HG03103 (cell line): ENCODE results near the gene TNNT3.
"Not testable (repeated sequence)": the region's sequence is repeated elsewhere in the genome, so short reads cannot be mapped to it uniquely, and the experiment has no call there.

Experiments
- ATAC-seq: cut with Tn5 transposase; IDR thresholded peaks from one replicate; pipeline ENCODE4 v1.9.1; 2021; ENCODE audit warnings: low read depth; ENCODE audit not compliant: unreplicated experiment

The TNNT3 gene

DNA sequence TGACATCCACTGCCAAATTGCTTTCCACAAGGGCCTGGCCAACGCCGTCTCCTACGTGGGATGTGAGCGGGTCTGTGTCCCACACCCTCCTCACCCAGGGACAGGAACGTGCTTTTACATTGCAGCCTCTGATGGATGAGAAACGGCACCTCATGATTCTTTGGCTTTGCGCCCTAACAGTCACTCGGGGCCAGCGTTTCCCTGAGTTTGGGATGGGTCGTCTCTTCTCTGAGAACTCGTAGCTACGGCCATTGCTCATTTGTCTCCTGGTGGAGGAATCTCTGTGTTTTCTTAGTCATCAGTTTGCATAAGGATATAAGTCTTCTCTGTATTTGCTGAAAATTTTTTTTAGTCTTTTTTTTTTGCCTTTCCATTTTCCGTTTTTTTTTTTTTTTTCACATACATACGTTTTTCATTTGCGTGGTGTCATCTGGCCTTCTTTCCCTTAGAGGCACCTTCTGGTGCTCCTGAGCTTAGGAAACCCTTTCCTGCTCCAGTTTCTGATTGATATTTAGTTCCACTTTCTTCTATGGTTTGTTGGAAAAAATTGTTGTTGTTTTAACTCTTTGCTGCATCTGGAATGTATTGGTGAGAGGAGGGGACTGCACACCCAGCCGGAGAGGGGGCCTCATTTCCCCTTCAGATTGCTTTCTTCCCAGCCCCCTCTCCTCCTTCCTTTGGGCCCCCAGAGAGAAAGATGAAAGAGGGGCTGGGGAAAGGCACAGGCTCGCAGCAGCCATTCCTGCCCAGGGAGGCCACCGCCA, 12.0 kb downstream of the TNNT3 start:
- no peak for ATAC-seq

DNA sequence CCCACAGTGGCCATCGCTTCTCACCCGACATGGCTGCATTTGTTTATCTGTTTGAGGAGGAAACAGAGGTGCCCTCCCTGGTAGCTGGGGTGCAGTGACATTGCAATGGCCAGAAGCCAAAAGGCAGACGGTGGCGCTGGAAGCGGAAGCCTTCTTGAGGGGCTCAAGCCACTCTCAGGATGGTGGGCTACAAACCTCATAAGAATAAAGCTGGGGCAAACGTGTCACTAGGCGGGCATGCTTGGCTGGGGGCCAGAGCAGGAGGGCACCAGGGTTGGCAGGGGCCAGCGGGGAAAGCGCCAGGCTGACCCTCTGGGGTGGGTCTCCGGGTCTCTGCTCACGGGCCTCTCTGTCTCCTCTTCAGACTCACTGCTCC, 12.6 kb downstream of the TNNT3 start:
- no peak for ATAC-seq

DNA sequence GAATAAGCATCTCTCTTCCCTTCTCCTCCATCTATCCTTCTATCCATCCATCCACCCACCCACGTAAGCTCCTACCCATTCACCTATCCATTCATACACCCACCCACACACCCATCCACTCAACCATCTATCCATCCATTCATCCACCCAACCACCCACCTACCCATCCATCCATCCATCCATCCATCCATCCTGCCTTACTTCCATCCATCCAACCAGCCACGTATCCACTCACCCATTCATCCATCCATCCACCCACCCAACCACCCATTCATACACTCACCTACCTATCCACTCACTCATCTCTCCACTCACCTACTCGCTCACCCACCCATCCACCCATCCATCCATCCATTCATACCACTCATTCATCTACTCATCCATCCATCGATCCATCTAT, 13.2 kb downstream of the TNNT3 start:
- no peak for ATAC-seq

DNA sequence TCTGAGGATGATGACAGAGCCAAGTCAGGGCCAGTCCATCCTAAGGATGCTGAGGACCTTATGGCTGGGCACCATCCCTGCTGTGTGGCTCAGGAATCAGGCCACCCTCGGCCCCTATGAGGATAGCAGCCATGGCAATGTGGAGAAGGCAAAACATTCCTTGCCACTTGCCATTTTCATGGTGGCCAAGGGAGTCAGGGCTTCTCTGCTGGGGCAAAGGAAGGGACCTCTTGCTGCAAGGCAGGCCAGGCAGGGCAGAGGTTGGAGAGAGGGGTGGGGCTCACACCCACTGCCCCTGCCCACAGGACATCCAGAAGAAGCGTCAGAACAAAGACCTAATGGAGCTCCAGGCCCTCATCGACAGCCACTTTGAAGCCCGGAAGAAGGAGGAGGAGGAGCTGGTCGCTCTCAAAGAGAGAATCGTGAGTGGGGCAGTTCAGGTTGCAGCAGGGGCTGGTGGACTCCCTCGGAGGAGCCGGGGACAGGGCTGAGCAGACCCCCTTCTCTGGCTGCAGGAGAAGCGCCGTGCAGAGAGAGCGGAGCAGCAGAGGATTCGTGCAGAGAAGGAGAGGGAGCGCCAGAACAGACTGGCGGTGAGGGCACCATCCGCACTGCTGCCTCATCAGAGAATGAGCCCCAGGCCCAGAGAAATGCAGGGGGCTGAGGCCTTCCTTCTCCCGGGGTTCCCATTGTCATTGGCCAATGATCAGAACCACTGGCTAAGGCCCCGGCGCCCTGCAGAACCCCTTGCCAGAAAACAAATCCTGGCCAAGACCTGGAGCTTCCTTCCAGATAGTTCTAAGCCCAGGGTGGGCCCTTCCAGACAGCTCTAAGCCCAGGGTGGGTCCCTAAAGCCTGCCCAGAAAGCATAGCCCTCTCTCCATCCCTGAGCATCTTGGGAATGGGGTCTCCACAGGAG, 14.2 kb downstream of the TNNT3 start:
- no peak for ATAC-seq

DNA sequence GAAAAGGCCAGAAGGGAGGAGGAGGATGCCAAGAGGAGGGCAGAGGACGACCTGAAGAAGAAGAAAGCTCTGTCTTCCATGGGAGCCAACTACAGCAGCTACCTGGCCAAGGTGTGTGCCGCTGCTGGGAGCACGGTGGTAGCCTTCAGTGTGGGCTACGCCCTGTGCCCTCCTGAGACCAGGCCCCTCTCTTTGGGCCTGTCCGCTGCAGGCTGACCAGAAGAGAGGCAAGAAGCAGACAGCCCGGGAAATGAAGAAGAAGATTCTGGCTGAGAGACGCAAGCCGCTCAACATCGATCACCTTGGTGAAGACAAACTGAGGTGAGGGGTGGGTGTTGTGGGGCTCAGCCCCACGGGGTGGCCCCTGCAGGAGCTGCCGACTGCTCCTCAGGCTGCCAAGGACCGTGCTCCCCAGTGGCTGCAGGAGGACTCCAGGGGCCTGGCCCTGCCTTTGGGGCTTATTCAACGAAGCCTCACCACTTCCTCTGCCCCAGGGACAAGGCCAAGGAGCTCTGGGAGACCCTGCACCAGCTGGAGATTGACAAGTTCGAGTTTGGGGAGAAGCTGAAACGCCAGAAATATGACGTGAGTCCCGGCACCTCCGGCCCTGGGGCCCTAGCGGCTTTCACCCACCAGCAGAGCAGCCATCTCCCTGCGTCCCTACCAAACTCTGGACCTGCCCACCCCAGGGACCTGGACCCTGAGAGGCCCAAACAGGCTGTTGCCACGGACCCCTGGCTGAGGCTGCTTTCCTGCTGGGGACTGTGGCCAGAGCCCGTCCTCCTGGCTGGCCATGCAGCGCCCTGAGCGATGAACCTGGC, 15.0 kb downstream of the TNNT3 start:
- ATAC-seq = no peak

- ATAC-seq = no peak
Observed at GRCh38 chr11:1935156-1936071, 15.9 kb downstream of the TNNT3 start.

DNA sequence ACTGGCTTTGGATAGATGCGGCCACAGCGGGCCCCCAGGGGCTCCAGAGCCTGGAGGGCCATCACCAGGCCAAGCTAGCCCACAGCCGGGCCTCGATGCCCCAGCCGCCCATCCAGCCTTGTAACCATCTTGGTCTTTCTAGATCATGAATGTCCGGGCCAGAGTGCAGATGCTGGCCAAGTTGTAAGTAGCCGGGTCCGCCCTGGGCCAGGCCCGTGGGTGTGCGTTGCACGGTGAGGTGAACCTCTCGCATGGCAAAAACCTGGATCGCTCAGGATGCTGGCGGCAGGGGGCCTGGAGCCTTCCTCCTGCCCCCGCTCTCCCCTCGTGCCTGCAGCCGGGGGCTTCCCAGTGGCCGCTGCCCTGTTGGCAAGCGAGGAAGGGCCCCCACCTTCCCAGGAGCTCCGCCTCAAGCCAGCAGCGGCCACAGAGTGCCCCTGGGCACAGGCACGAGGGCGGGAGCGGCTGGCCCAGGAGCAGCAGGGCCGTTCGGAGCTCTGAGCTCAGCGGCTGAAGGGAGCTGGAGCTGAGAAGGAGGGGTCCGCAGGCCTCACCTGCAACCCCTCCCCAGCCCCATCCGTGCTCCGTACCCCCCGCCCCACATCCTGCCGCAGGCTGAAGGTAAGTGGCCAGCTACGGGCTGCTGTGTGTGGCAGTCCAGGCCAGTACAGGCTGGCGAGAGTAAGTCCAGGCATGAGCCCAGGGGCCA, 16.7 kb downstream of the TNNT3 start:
- ATAC-seq = no peak

DNA sequence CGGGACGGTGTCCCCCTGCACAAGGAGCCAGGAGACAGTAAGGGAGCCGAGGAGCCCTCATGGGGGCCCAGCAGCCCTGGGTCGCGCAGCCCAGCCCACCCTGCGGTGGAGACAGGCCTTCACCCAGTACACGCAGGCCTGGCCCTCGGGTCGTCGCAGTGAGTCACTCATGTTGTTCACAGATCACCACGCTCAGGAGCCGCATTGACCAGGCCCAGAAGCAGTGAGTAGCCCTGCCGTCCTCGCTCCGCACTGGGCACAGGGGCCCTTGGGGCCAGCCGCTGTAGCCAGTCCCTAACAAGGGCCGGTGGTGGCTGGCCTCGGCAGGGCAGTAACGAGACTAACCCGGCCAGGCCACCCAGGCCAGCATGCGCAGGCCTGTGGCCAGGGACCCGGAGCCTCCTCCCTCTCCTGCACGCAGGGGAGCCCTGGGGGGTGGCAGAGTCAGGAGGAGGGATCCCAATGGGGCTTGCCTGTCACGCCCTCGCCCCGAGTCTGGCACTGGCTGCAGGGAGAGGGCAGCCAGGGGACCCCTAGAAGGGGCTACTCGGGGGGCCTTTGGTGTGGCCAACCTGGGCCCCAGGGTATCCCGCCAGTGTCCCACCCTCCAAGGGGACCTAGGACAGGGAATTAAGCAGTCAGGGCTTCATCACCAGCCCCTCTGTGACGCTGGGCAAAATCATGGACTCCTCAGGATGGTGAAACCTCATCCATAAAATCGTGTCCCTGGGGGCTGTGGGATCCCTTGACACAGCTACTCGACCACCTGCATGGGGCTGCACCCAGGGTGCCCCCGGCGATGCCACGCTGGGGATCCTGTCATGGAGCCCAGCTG, 17.5 kb downstream of the TNNT3 start:
- no peak for ATAC-seq

- no peak for ATAC-seq
Observed at GRCh38 chr11:1937616-1938342, 18.3 kb downstream of the TNNT3 start.

DNA sequence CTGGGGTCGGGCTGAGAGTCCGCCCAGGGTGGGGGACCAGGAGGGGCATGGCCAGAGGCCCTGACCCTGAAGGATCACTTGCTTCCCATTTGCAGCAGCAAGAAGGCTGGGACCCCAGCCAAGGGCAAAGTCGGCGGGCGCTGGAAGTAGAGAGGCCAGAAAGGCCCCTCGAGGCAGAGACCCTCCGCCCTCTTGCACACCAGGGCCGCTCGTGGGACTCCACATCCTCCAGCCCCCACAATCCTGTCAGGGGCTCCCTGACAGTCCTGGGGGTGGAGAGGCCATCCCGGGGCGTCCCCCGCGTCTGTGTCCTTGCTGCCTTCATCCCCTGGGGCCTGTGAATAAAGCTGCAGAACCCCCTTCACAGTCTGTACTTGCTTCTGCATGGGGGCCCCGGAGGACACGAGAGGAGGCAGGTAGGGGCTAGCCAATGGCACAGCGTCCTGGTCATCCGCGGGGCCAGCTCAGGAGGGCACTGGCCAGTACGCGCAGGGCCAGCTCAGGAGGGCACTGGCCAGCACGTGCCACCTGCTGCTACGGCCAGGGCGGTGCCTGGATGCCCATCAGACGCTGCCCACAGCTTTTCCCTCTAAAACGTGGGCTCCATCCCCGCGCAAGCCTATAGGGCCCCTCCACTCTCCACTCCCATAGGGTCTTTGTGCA, 19.0 kb downstream of the TNNT3 start:
- no peak for ATAC-seq

DNA sequence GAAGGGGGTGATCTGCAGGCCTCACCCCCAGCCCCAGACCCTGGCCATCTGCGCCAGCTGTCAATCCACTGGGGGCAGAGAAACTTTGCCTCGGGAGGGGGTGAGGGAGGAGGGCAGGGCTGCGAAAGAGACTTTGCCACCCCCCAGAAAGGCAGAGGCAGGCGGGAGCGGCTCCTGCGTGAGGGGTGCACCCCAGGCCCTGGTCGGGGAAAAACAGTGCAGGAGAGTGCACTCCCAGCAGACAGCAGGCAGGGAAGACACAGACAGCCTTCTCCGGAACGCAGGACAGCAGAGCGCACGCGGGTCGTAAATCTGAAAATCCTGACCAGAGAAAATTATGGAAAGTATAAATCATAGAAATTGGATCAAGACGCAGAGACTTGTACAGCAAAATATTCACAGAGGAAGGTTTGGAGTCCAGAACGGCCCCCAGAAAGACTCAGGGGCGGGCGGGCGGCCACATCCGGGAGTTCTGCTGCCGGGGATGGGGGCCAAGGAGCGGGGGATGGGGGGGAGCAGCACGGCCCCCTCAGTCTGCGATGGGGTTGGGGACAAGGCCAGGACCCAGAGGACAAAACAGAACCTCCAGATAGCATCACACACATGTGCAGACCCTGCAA, 19.6 kb downstream of the TNNT3 start:
- no peak for ATAC-seq

GRCh38 chr11:1939788-1940187, 20.3 kb downstream of the TNNT3 start:
- ATAC-seq = not testable (repeated sequence)

GRCh38 chr11:1942558-1943260, 23.2 kb downstream of the TNNT3 start:
- no peak for ATAC-seq

GRCh38 chr11:1943576-1943975, 24.1 kb downstream of the TNNT3 start:
- no peak for ATAC-seq

GRCh38 chr11:1943977-1944376, 24.5 kb downstream of the TNNT3 start:
- ATAC-seq = no peak

- no peak for ATAC-seq
Observed at GRCh38 chr11:1946812-1947484, 27.4 kb downstream of the TNNT3 start, which contains the start of gene MRPL23. Gene MRPL23, plus strand, starts transcription at chr11:1947332. Its CDS starts 31 bp downstream, at chr11:1947363.
